HUES64 (cell line): ENCODE results near the gene IST1. TPM values are rescaled to one million over a fixed set of nuclear protein-coding genes. Genes with fewer than 3 reads are reported as not detected.

ENCODE experiments used
- H3K27ac ChIP-seq: 2 replicates; pipeline ENCODE4 v1.7.0; 2013; ENCODE audit warnings: low read depth, low read length, inconsistent platforms
- H3K27me3 ChIP-seq: 2 replicates; pipeline ENCODE4 v1.6.1; 2013; ENCODE audit warnings: mild to moderate bottlenecking, low read length; ENCODE audit not compliant: insufficient read depth
- H3K36me3 ChIP-seq: 2 replicates; pipeline ENCODE4 v1.6.1; 2013; ENCODE audit warnings: mild to moderate bottlenecking, low read length; ENCODE audit not compliant: insufficient read depth
- H3K4me1 ChIP-seq: 2 replicates; pipeline ENCODE4 v1.6.1; 2013; ENCODE audit warnings: mild to moderate bottlenecking, low read length, moderate library complexity; ENCODE audit not compliant: insufficient read depth
- H3K4me3 ChIP-seq: 2 replicates; pipeline ENCODE4 v1.5.1; 2013; ENCODE audit warnings: mild to moderate bottlenecking, low read length, moderate library complexity
- H3K9ac ChIP-seq: 2 replicates; pipeline ENCODE4 v1.6.1; 2013; ENCODE audit warnings: mild to moderate bottlenecking, low read depth, low read length
- H3K9me3 ChIP-seq: 2 replicates; pipeline ENCODE4 v1.6.1; 2013; ENCODE audit warnings: low read depth, low read length; ENCODE audit not compliant: insufficient read depth
- WGBS: fragments of 150-250, 120-280 bp; methylation state at CpG from one replicate; pipeline ENCODE4 v1.1.7; 2013; ENCODE audit warnings: missing lambda C conversion rate; 5-methylcytosine and 5-hydroxymethylcytosine counted together
- polyA plus RNA-seq, 2 experiments: library from polyadenylated mRNA; stranded (reverse); fragments of 50-300 nt; gene quantifications; one replicate each; pipeline ENCODE4 v1.2.3, GENCODE V29; 2013

IST1 gene
- polyA plus RNA-seq (2013, experiment 1 of 2), result 183 TPM
- 219 TPM for polyA plus RNA-seq (2013, experiment 2 of 2)

DNA sequence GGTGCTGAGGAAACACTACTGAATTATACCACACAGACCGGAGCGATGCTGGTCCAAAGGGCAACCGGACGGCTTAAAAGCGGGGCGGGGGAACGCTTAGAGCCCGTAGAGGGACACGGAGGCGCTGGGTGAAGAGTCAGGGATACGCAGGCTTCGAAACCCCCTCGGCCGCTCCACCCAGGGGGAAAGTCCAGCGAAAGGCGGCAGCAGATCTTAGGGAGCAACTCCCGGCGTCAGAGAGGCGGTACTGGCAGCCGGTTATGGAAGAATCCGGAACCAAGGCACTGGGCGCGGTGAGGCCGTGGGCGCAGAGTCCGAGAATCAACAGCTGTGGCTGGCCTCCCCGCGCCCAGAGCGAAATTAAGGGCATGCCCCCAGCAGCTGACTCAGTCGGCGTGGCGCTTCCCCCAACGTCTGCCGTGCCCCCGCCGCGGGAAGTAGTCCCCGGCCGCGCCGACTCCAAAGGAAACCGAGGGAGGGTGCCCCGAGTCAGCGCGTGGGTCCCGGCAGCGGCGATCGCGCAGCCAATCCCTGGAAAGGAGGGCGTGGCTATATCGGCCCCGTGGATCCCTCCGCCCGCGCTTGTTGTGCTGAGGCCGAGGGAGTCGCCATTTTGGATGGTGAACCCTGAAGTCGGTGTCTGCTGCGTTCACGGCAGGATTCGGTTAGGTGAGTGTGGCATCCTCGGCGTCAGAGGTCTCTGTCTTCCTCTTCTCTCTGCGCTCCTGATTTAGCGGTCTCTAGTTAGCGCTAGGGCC lies at the start of gene IST1:
Gene IST1, plus strand, starts transcription at position 611 of the 758 bp plus-strand sequence. CDS start 20,110 bp downstream, outside the sequence.
- WGBS, result under 1% methylated on average over 67 of the region's 67 CpGs
- Histone ChIP-seq H3K4me1 (peaks cover 5% of the 10 kb centered on the region; the same call in 1 of the 2 replicates), H3K4me3 (peak within 1 kb of the TSS; percentile 87), H3K27me3 (no peaks in the 10 kb centered on the region), H3K27ac (peak within 1 kb of the TSS; percentile 87), H3K9me3 (no peaks in the 10 kb centered on the region), H3K36me3 (peaks cover 8% of the 10 kb centered on the region; the same call in 1 of the 2 replicates), H3K9ac (peak within 1 kb of the TSS; percentile 98)

DNA sequence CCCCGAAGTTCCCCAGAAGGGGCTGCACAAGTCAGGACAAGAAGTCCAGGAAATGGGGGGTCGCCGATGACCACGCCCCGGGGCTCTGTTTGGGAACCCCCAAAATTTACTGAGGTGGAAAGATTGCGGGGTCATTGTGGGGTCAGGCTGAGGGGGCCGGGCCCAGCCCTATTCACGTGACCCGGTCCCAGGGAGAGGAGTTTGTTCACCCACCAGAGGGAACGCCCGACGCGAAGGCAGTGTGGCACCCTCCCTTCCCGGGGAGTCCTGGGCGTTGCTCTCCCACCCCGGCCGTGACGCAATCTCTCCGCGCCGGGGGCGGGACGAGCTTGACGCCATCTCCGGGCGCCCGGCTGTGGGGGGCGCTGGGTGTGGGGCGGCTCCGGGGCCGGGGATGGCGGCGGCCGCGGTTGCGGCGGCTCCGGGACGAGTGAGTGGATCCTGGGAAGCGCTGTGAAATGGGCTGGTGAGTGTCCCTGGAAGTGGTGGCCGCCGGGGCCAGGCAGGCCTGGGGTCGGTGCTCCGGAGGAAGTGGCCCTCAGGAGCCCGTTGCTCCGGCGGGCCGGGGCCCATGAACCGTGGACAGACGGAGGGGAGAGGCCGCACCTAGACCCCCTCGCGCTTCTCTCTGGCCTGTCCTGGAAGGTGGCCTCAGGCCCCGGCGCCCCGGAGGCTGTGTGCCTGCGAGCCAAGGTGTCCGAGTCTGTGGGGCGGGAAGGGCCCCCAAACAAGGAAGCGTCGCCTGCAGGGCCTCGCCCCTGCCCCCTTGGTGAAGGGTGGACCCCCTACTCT lies 49.5 kb upstream of the IST1 start, which contains the start of gene ATXN1L:
Gene ATXN1L, plus strand, starts transcription at position 338 of the 792 bp plus-strand sequence. CDS start 3,765 bp downstream, outside the sequence.
- no peaks in the 10 kb centered on the region for H3K9me3 ChIP-seq
- peak within 1 kb of the TSS; percentile 68 for H3K27ac ChIP-seq
- peak within 1 kb of the TSS; percentile 66 for H3K9ac ChIP-seq
- WGBS, result under 1% methylated on average over 62 of the region's 62 CpGs
- H3K27me3 ChIP-seq, result no peaks in the 10 kb centered on the region
- peaks cover 7% of the 10 kb centered on the region; the same call in 1 of the 2 replicates for H3K4me1 ChIP-seq
- H3K4me3 ChIP-seq, result peak within 1 kb of the TSS; percentile 83
- peaks cover 30% of the 10 kb centered on the region for H3K36me3 ChIP-seq

DNA sequence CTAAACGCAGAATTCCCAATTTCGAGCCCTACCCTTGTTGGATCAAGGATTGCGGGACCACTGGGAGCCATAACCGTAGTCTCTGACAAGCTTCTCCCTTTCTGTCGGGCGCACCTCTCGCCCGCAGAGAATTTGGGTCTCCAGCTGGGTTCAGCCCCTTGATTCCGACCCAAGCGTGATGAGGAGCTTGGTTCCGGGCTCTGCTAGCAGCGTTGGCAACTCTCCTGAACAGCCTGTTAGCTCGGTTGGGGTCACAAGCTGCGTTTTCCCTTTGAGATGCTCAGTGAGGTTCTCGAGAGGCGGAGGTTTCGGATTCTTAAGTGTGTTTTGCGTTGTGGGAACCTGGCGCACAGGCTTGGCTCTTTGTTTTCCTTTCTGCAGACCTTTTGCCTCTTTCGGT lies 48.9 kb upstream of the IST1 start:
- 2% methylated on average over 20 of the region's 20 CpGs for WGBS
- peak overlapping the region; percentile 66 for H3K9ac ChIP-seq
- H3K4me3 ChIP-seq, result peak overlapping the region; percentile 83
- no peak overlapping the region; the same call in 1 of the 2 replicates for H3K27ac ChIP-seq
- H3K36me3 ChIP-seq, result peaks cover 36% of the 10 kb centered on the region
- H3K4me1 ChIP-seq, result peaks cover 7% of the 10 kb centered on the region; the same call in 1 of the 2 replicates
- no peaks in the 10 kb centered on the region for H3K27me3 ChIP-seq
- H3K9me3 ChIP-seq, result no peaks in the 10 kb centered on the region

DNA sequence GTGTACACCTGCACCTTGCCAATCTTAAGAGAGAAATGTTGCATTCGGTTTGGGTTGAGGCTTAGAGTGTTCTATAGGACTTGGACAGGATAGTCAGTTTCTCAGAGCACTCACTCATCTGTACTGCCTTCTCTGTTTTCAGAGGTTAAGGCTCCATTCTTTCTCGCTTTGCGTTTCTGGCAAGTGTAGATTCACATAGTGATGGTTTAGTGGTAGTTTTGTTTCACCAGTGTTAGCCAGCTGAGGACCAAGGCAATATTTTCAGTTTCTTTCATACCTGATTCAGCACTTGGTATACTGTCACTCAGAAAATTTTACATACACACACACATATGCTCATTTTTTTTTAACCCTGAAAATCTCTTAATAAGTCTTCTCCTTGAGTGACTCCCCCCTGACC lies 48.2 kb upstream of the IST1 start:
- H3K9me3 ChIP-seq, result no peaks in the 10 kb centered on the region
- H3K36me3 ChIP-seq, result peaks cover 41% of the 10 kb centered on the region
- H3K9ac ChIP-seq, result peak overlapping the region; percentile 66
- WGBS, result 85% methylated on average over 3 of the region's 3 CpGs
- peak overlapping the region; percentile 83 for H3K4me3 ChIP-seq
- H3K27me3 ChIP-seq, result no peaks in the 10 kb centered on the region
- H3K27ac ChIP-seq, result no peak overlapping the region
- peaks cover 7% of the 10 kb centered on the region; the same call in 1 of the 2 replicates for H3K4me1 ChIP-seq

DNA sequence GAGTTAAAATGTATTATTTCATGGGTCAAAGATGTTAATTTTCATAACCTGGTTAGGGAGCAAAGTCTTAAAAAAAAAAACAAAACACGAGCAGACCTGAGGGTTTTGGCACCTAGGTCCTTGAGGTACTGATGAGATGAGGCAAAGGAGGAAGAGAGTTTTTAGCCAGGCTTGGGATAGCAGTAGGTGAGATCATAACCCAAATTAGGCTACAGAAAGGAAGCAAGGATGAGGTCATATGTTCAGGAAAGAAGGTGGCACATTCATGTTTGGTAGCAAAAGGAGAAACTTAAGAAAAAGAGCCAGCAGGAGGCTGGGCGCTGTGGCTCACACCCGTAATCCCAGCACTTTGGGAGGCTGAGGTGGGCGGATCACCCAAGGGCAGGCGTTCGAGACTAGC lies 46.7 kb upstream of the IST1 start:
- no peak overlapping the region for H3K4me3 ChIP-seq
- peaks cover 7% of the 10 kb centered on the region; the same call in 1 of the 2 replicates for H3K4me1 ChIP-seq
- H3K36me3 ChIP-seq, result peaks cover 49% of the 10 kb centered on the region
- 94% methylated on average over 6 of the region's 6 CpGs for WGBS
- H3K27me3 ChIP-seq, result no peaks in the 10 kb centered on the region
- no peak overlapping the region for H3K27ac ChIP-seq
- no peak overlapping the region for H3K9ac ChIP-seq
- H3K9me3 ChIP-seq, result no peaks in the 10 kb centered on the region

DNA sequence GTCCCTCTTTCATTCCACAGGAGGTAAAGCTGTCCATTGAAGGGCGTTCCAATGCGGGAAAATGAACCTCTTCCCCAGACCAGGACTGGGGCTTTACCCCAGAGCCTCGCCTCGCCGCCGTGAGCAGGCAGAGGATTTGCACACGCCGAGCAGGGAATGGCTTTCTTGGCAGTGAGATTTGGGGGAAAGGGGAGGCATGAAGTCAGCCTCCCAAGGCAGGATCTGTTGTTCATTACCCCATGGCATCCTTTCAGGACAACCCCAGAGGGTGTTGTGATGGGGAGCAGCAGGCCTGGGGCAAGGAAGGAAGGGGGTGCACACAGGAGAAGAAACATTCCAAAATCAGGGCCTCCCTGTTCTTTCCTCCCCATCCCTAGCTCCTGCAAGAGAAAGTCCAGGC lies 43.6 kb upstream of the IST1 start:
- no peak overlapping the region for H3K4me3 ChIP-seq
- H3K4me1 ChIP-seq, result peaks cover 5% of the 10 kb centered on the region; the same call in 1 of the 2 replicates
- no peaks in the 10 kb centered on the region for H3K9me3 ChIP-seq
- WGBS, result 97% methylated on average over 8 of the region's 8 CpGs
- no peak overlapping the region for H3K27ac ChIP-seq
- H3K36me3 ChIP-seq, result peaks cover 59% of the 10 kb centered on the region
- H3K27me3 ChIP-seq, result no peaks in the 10 kb centered on the region
- H3K9ac ChIP-seq, result no peak overlapping the region

DNA sequence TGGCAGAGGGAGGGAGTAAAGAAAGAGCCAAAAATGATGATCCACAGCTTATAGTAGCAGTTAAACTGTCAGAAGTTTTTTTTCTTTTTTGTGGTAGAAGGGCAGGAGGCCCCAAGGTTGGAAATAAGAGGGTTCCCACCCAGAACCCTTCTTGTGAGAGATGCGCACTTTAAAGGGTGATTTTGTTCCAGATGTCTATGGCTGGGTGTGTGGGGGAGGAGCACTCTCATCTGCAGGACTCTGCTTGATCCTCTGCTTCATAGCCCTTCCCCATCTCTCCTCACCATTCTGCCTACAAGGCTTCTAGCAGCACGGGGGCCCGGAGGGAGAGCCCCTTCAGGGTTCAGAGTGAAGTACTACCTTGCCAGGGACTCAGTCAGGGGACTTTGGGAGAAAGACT lies 43.2 kb upstream of the IST1 start:
- Histone ChIP-seq H3K27me3 (no peaks in the 10 kb centered on the region), H3K9me3 (no peaks in the 10 kb centered on the region), H3K4me1 (peaks cover 1% of the 10 kb centered on the region; the same call in 1 of the 2 replicates), H3K4me3 (no peak overlapping the region), H3K9ac (no peak overlapping the region), H3K36me3 (peaks cover 59% of the 10 kb centered on the region), H3K27ac (no peak overlapping the region)
- 95% methylated on average over 3 of the region's 3 CpGs for WGBS

DNA sequence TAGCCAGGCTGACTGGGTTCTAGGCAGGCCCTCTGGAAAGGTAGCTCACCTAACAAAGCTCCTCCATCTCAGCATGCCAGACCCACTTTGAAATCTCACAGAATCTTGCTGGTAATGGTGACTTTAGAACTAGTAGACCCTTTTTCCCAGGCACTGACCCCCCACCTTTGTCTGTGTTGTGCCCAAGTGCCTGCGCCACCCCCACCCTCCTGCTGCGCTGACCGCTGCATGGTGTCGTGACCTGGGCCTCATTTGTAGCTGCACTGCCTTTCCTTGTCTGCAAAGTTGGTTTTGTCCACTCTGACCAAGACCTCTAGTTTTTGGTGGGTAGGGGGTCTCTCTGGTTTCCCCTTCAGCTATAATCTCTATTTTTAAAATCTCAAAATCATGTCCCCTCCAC lies 42.8 kb upstream of the IST1 start:
- no peak overlapping the region for H3K9ac ChIP-seq
- peaks cover 59% of the 10 kb centered on the region for H3K36me3 ChIP-seq
- no peak overlapping the region for H3K4me3 ChIP-seq
- WGBS, result 99% methylated on average over 4 of the region's 4 CpGs
- H3K4me1 ChIP-seq, result no peaks in the 10 kb centered on the region
- no peaks in the 10 kb centered on the region for H3K27me3 ChIP-seq
- no peak overlapping the region for H3K27ac ChIP-seq
- no peaks in the 10 kb centered on the region for H3K9me3 ChIP-seq

DNA sequence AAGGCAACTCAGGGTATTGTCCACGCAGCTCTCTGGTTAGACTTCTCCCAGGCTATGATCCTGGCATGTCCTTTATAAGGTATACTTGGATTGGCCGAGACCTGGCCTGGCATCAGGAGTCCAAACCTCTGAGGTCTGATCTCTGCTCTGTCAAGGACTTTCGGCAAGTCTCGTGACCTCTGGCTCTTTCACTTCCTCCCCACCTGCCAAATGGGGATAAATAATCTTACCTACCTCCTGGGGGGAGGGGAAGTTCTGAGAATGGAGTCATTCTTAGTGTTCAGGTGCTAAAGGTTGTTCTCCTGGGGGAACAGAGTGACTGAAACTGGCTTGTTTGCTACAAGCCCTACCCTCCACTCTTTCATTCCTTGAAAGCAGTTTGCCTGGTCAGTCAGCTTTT lies 41.9 kb upstream of the IST1 start:
- 94% methylated on average over 4 of the region's 4 CpGs for WGBS
- H3K36me3 ChIP-seq, result peaks cover 52% of the 10 kb centered on the region
- H3K9me3 ChIP-seq, result no peaks in the 10 kb centered on the region
- H3K4me3 ChIP-seq, result no peak overlapping the region
- H3K27me3 ChIP-seq, result no peaks in the 10 kb centered on the region
- H3K27ac ChIP-seq, result no peak overlapping the region
- H3K9ac ChIP-seq, result no peak overlapping the region
- no peaks in the 10 kb centered on the region for H3K4me1 ChIP-seq

DNA sequence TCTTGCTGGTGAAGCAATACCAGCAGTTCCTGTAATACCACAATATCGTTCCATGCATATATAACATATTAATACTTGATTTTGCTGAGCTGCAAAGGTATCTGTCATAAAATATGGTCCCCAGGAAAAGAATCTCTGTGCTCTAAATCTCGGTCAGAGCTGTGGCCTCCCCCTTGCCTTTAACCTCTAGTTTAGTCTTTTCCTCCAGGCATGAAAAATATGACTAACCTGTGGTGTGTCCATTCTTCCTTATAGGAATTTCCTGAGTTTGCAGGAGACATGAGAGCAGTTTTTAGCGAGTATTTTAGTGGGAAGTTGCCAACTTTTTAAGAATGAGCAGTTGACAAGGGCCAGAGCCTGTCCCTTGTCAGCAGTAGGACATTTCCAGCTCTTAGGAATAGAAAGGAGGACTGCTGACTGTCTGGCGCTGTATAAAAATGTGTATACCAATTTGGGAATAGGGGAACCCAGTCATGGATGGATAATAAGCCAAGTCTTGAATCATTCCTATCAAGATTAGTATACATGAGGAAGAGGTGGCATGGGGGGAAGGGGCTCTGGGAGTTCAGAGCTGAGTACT lies 40.9 kb upstream of the IST1 start:
- WGBS, result 93% methylated on average over 3 of the region's 4 CpGs

More for the DNA sequence above, 40.9 kb upstream of the IST1 start:
- peaks cover 51% of the 10 kb centered on the region for H3K36me3 ChIP-seq
- no peaks in the 10 kb centered on the region for H3K27me3 ChIP-seq
- no peak overlapping the region for H3K4me3 ChIP-seq
- no peaks in the 10 kb centered on the region for H3K9me3 ChIP-seq
- H3K27ac ChIP-seq, result no peak overlapping the region
- no peaks in the 10 kb centered on the region for H3K4me1 ChIP-seq
- H3K9ac ChIP-seq, result no peak overlapping the region
